MV-4-11 (cell line): ENCODE data around the gene CBR1.

Experiments
- DNase-seq: peaks from one replicate; lab custom pipeline; 2025; lab: John Stamatoyannopoulos, UW

Gene CBR1

GRCh38 chr21:36115138-36115730 is 45.4 kb downstream of the CBR1 start:
- peak; percentile 65 for DNase-seq

GRCh38 chr21:36117286-36117741 is 47.5 kb downstream of the CBR1 start:
- peak; percentile 82 for DNase-seq

GRCh38 chr21:36120304-36120888 is 50.6 kb downstream of the CBR1 start:
- peak; percentile 96 for DNase-seq
